Anterior cingulate cortex (tissue), 58 donors: ENCODE measurements around the gene CENPP.

Experiments
- DNase-seq, 58 donors: peaks; one replicate each; lab custom pipeline; 2025; lab: John Stamatoyannopoulos, UW

CENPP gene

DNA sequence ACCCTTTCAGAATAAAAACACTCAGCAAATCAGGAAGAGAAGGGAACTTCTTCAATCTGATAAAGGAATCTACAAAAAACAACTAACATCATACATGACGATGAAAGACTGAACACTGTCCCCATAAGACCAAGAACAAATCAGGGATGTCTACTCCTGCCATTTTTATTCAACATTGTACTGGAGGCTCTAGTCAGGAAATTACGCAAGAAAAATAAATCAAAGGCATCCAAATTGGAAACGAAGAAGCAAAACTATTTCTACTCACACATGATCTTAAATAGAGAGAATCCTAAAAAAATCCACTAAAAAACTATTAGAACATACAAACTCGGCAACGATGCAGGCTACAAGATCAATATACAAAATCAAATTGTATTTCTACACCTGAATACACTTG is 301.9 kb downstream of the CENPP start:
- no peak for DNase-seq

DNA sequence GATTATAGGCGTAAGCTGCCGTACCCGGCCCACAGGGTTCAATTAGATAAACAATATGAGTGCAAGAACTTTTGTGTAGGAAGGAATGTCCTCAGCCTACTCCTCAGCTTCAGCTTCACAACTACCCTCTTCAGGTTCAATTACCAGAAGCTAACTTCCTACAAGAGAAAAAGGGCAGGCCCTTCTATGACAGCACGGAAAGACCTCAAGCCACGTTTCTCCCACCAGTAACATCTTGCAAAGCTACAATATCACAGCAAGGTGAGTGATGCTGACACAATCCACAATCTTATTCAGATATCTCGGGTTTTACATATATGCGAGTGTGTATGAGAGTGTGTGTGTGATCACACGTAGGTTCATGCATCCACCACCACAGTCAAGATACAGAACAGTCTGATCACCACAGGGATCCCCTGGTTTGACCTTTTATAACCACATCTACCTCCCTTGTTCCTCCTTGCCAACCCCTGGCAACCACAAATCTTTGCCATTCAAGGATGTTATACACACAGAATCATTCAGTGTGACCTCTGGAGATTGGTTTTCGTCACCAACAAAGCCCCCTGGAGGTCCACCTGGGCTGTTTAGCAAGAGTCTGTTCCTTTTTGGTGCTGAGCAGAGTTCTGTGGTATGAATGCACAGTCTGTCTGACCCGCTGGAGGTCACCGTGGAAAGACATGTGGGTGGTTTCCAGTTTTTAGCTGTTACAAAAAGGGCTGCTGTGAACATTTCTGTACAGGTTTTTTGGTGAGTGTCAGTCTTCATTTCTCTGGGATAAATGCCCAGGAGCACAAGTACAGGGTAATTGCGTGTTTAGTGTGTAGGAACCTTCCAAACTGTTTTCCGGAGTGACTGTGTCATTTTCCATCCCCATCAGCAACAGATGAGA is 305.9 kb downstream of the CENPP start:
- no peak for DNase-seq

DNA sequence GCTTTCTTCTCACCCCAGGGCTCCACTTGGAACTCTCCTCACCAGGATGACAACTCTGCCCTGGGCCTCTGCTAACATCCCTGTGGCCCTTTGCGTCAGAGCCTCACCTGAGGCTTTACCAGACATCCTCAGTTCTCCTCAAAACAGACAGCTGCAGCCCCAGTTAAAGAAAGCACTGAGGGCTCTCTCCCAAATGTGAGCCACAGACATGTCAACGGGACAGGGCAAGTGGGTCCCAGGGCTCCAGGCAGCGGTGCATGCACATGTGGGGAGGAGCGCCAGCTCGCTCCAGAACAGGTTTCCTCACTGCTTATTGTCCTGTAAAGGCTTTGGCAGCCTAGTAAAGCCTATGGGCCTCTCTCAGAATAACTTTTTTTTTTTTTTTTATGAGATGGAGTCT is 306.9 kb downstream of the CENPP start:
- no peak for DNase-seq

DNA sequence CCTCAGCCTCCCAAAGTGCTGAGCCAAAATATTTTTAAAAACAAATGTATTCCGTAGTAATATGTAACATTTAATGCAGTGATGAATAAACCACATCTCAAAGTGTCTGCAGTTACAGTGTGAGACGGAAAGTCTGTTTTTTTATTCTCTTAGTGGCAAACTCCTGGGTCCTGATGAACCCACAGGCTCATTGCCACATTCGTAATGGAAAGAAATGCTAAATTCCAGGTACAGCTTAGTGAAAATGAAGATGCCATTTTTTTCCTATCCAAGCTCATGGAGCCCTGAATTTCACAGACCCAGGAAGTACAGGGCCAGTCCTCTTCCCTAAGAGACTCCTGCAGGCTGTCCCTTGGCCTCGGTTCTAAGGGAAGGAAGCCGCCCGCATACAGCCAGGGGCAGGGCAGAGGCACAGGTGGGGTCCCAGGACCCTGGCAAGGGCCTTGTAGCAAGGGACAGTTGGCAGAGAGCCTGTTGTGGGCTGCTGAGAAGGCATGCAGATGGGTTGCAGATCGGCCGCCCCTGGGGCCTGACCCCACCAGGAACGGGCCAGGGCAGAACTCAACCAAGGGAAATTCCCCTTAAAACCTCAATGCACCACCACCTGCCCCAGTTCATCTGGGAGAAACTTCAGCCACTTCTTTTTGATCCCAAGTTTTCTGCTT is 308.0 kb downstream of the CENPP start:
- no peak for DNase-seq

DNA sequence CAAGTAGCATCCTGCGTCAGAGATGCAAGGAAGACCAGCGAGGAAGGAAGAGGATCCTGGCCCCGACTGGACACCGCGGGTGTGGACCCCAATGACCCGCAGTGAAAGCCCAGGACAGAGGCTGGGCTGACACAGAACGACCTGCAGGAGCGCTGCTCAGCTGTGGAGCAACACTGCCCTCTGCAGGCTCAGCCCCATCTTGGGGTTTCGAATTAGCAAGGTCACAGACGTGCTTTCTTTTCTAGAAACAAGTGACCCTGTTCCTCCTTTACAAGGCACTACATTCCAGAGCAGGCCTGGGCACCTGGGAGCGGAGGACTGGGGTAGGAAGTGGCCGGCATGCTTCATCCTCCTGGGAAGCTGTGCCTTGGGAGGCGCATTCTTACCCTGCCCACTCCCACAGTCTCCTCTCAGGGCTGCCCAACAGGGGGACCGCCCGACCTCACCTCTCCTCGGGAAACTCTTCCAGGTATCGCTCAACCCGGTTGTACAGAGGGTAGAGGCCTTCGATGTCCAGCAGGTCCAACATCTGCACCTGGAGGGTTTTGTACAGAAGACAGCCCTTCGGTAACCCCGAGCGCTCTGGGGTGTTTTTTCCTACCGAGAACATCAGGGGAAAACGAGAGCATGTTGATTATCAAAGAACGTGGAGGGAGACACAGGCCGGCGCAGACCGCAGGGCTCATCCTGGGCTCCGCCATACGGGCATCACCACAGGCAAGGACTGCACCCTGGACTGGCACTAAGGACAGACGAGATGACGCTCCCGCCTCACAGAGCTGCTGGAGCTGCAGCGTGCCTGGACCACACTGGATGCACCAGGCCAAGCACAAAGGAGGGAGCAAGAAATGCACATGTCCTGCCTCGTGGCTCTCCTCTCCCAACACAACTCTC is 309.2 kb downstream of the CENPP start:
- peak in 48 of 58 donors; percentile 13 to 78 (median 40) for DNase-seq

DNA sequence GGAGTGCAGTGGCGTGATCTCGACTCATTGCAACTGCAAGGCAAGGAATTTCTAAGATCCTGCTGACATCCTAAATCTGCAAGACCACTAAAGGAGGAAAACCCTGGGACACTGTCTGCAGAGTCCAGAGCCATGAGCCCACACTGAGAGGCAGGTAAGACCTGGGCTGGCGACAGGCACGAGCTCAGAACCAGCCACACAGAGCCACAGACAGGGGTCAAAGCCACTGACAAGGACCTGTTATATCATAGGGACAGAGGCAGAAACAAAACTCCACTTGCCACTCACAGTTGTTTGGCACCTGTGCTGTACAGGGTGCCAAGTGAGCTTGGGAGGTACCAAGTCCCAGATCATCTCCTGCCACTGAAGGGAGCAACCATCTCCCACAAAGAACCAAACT is 310.0 kb downstream of the CENPP start:
- no peak for DNase-seq

DNA sequence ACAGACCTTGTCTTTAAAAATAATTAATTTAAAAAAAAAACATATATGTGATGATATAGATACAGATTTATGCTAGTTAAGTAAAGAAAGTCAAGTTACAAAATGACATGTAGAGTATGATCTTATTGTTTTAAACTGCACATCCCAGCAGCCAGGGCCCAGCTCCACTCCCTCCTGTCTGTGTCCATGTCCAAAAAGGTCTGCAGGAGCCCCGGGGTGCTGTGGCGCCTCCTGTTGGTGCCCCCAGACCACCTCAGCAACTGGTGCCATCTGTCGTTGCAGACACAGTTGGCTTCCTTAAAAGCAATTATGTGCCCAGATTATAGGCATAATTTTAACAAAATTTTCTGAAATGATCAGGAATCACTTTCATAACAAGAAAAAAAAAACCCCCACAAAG is 310.9 kb downstream of the CENPP start:
- no peak for DNase-seq

DNA sequence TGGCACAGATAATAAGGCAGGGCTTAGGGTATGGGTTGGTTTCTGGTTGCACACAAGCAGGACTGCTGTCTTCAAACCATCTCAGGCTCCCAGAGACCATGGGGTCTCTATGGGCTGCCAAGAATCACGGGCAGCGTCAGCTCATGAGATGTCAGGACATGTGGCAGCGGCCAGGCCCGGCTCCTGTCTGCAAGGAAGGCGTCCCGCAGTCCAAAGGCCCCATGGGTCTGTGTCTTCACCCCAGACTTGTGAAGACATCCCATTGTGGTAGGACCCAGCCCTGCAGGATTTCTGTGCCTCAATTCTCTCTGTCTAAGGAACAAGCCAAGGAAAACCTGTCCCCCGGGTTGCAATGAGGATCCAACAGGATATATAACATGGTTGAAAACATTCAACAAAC is 311.6 kb downstream of the CENPP start:
- no peak for DNase-seq

DNA sequence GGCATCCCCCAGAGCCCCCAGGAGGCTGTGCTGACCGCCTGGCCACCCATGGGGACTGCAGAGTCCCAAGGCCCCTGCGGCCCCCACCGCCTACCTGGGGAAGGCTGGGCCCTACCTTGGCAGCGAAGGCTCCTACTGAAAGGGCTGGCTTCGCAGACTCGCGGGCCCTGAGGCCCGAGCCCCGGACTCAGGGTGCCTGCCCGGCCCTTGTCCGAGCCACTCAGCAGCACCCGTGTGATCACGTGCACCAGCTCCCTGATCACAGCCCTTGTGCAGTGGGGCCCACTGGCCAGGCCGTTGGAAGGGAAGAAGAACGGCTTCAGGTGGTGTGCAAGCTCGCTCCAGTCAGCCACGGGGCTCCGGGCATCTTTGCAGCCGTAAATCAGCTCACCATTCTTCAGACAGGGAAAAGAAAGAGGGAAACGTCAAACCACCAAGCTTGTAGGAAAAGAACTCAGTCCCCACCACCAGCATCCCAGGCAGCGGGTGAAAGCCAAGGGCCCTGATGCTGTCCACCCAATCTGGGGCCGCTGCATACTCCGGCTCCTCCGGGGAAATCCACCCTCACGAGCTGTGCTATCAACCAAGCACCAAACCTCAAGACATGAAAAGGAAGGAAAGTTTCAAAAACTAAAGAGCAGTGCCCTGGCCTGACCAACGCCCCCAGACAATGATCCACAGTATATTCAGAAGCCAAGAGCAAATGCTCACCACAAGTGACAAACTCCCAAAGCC is 312.3 kb downstream of the CENPP start:
- no peak for DNase-seq

DNA sequence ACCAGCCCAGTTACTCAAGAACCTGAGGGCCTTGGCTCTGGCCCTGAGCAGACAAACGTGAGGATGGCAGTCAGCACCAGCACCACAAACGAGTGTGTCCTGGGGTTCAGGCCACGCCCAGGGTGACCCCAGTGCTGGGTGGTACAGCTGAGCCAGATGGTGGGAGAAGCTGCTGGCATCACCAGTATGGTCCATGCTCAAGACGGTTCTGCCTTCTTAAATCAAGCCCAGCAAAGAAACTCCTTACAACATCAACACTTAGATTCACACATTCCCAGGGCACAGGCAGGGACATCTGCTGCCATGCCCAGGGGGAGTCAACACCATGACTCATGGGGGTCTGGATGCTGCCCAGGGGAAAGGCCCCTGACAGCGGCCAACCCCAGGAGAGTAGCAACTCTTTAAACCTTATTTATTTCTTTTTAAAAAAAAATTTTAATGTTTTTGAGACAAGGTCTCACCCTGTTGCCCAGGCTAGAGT is 312.9 kb downstream of the CENPP start:
- DNase-seq = no peak

DNA sequence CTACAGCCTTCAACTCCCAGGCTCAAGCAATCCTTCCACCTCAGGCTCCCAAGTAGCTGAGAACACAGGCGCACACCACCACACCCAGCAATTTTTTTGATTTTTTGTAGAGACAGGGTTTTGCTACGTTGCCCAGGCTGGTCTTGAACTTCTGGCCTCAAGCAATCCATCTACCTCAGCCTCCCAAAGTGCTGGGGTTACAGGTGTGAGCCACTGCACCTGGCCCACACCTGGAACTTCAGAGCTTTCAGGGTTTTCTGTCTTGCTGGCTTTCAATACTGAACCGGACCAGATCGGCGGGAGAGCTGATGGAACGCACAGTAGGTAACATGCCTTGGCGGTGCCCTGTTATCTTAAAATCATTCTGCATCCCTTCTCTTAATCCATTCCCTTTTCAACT is 313.4 kb downstream of the CENPP start:
- DNase-seq = no peak

DNA sequence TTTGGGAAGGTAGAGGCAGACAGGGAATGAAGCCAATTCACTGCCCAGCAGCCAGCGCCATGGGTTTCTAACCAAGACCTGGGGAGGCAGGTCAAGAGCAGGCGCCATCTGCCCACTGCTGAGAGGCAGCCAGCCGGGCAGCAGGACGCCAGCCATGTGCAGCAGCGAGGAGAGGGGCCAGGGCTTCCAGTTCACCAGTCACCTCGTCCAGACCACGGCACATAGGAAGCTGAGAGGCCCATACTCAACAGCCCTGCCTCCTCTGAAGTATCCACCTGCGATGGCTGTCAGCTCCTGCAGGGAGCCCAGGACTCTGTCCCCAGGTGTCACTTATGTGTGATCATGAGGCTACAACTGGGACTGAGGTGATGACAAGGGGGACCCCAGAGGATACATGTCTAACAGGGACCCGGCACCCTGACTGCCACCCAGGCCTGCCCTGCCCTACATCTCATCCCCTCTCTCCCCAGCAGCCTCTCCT is 314.1 kb downstream of the CENPP start:
- DNase-seq = no peak

DNA sequence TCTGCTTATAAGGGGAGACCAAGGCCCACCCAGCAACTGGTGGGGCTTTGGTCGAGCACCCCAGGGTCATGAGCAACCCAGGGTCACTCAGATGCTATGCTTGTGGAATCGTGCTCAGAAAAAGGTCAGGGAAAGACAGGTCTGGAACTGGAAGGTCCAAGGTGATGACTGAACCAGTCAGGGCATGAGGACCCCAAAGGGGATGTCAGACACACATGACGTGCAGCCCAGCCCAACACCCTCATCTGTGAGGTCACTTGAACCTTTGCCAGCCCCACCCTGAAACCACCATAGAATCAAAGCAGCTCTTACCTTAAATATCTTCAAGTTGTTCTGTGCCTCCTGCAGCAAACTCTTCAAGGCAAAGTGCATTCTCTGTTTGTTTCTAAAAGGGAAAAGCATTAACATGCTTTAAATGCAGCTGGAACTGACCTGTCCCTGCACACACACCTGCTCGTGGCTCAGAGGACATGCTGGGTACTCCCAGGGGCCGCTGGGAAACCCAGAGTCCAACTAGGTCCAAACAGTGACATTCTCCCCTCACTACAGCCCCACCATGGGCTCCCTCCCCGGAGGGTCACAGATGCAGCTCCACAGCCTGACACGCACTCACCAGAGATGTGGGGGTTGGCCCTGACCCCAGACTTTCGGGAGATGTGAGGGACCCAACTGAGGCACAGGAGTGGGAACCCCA is 314.8 kb downstream of the CENPP start:
- no peak for DNase-seq

DNA sequence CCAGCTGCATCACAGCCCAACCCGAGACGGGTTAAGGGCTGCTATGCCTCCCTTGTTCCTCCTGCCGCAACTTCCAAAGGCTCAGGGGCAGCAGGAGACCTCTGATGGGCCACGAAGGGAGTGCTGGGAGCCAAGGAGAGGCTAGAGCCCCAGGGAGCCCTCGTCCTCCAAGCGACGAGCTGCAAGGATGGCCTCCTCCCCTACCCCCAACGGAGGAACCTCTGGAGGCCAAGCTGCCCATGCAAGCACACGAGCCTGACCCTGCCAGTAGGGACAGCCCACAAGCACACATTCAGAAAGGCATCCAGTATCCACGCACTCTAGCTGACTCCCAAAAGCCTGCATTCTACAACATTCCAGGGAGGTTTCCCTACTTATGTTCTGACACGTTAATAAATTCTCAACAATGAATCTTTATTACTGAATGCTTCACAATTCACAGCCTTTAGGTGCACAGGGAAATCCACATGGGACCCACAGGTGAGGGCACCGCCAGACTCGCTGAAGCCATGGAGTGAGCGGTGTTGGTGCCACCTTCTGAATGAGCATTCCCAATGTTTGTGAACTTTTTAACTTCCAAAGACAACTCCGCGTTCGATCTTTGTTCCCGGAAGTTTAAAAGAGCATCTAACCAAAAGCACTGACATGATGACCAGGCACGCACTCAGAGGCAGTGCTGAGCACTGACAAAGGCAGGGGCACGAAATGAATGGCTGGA is 315.5 kb downstream of the CENPP start:
- no peak for DNase-seq

DNA sequence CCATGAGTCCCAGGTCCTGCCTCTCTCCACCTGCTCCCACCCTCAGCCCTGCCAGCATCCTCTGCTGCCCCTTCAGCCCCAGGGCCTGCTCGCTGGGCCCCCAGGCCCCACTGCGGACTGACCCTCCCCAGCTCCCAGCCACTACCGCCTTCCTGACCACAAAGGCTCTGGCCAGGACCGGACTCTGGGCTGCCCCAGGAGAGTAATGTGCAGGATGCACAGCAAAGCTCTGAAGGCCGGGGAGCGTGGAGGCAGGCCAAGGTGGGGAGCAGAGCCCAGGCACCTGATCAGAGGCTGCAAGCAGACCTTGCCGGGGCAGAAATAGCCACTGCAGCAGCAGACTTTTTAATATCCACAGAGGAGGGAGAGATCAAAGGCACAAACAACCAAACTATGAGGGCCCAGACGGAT is 316.3 kb downstream of the CENPP start:
- no peak for DNase-seq

DNA sequence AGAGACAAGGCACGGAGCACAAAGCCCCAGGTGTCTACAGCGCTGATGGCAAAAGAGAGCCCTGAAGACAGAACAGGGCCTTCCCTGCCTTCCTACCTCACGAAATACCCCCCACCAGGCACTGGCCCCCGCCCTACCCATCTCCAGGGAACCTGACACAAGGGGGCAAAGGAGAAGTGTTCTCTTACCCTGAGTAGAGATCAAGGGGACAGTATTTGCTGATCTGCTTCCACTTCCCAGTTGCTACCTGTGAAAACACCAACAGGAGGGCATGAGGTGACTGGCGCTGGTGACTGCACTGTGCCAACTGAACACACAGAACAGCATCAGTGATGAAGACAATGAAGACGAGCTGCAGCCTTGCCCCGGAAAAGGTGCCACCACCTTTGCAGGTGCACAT is 316.8 kb downstream of the CENPP start:
- no peak for DNase-seq

DNA sequence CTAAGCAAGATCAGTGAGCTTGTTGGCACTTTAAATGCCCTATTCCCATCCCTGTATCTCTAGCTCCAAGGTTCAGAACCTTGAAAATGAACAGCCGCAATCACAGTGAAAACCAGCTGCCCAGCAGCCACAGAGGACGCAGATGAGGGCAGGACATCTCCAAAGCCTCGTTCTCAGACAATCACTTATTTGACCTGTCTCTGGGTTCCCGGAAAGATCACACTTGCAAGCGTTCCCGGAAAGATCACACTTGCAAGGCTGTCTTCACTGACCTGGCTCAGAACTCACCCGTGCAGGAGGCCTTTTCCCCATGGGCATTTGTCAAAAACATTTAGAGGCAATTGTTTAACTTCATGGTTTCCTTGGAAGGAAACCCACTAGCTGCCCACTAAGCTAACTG is 318.5 kb downstream of the CENPP start:
- no peak for DNase-seq

DNA sequence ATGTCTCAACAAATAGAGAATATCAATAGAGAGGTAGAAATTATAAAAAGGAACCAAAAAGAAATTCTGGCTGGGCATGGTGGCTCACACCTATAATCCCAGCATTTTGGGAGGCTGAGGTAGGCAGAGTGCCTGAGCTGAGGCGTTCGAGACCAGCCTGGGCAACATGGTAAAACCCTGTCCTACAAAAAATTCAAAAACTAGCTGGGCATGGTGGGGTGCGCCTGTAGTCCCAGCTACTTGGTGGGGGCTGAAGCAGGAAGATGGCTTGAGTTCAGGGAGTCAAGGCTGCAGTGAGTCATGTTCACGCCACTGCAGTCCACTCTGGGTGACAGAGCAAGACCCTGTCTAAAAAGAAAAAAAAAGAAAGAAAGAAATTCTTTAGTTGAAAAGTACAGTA is 319.3 kb downstream of the CENPP start:
- no peak for DNase-seq
